Sigmoid colon (tissue), 4 donors: ENCODE data around the gene CDKL1.

Experiments used
- POLR2A ChIP-seq, 2 donors: fragments of 450-650 bp; IDR thresholded peaks; one replicate each; pipeline ENCODE4 v1.6.1; 2016; ENCODE audit warnings: antibody characterized with exemption in 2 of 2, mild to moderate bottlenecking in 2 of 2, moderate library complexity in 2 of 2
- POLR2AphosphoS5 ChIP-seq, 4 donors: sonication (generic); formaldehyde crosslinking; IDR thresholded peaks; one replicate each; pipeline ENCODE4 v1.6.1; 2017; ENCODE audit warnings: antibody characterized with exemption in 4 of 4
- TF ChIP-seq, protein P1 (sequence below), 4 experiments: fragments of 450-650 bp in 3 of 4; fragments of 200-600 bp in 1 of 4; IDR thresholded peaks; one replicate each; pipeline ENCODE4 v1.5.1; 2016 to 2019; ENCODE audit warnings: antibody characterized with exemption in 4 of 4, mild to moderate bottlenecking in 3 of 4, moderate library complexity in 2 of 4

GRCh38 chr14:50380455-50380854, 16.2 kb downstream of the CDKL1 start:
- TF ChIP-seq, protein P1, sequence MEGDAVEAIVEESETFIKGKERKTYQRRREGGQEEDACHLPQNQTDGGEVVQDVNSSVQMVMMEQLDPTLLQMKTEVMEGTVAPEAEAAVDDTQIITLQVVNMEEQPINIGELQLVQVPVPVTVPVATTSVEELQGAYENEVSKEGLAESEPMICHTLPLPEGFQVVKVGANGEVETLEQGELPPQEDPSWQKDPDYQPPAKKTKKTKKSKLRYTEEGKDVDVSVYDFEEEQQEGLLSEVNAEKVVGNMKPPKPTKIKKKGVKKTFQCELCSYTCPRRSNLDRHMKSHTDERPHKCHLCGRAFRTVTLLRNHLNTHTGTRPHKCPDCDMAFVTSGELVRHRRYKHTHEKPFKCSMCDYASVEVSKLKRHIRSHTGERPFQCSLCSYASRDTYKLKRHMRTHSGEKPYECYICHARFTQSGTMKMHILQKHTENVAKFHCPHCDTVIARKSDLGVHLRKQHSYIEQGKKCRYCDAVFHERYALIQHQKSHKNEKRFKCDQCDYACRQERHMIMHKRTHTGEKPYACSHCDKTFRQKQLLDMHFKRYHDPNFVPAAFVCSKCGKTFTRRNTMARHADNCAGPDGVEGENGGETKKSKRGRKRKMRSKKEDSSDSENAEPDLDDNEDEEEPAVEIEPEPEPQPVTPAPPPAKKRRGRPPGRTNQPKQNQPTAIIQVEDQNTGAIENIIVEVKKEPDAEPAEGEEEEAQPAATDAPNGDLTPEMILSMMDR (IDR thresholded peaks at IDR 0.05) = no peak
- TF ChIP-seq POLR2A (IDR thresholded peaks at IDR 0.05) (no peak), POLR2AphosphoS5 (IDR thresholded peaks at IDR 0.05) (no peak)
